ENCODE results near the gene CPTP.

CPTP gene

GRCh38 chr1:1343811-1344421 is 19.3 kb downstream of the CPTP start:
- DNase-seq (ENCODE audit: extremely low spot score), result no peak
- ChIA-PET CTCF (no interaction called here), POLR2A (no interaction called here)
- TF ChIP-seq CTCF (IDR thresholded peaks at IDR 0.05; ENCODE audit: control extremely low read depth, extremely low read depth, low read depth, missing control alignments), result no peak

GRCh38 chr1:1344655-1345361 is 20.2 kb downstream of the CPTP start:
- no peak for TF ChIP-seq CTCF (IDR thresholded peaks at IDR 0.05; ENCODE audit: control extremely low read depth, extremely low read depth, low read depth, missing control alignments)
- ChIA-PET POLR2A (no interaction called here), CTCF (interaction anchor here (1.0 kb wide), 1 partner anchor 8 kb away, joined by 3 read pairs; no protein-coding TSS in a partner anchor)
- DNase-seq (ENCODE audit: extremely low spot score), result no peak

- TF ChIP-seq CTCF (IDR thresholded peaks at IDR 0.05; ENCODE audit: control extremely low read depth, extremely low read depth, low read depth, missing control alignments), result no peak
- POLR2A ChIA-PET, result no interaction called here
- no peak for DNase-seq (ENCODE audit: extremely low spot score)
- CTCF ChIA-PET, result interaction anchor here (1.0 to 1.3 kb wide), 3 partner anchors 9 to 96 kb away, joined by 3 read pairs; no protein-coding TSS in a partner anchor
Measured at GRCh38 chr1:1345384-1345783, 20.8 kb downstream of the CPTP start.

GRCh38 chr1:1345860-1346500 is 21.4 kb downstream of the CPTP start:
- ChIA-PET CTCF (interaction anchor here (0.6 to 1.3 kb wide), 4 partner anchors 9 to 198 kb away, joined by 3 read pairs; no protein-coding TSS in a partner anchor), POLR2A (no interaction called here)

GRCh38 chr1:1346501-1346890 is 21.9 kb downstream of the CPTP start:
- POLR2A ChIA-PET, result no interaction called here
- CTCF ChIA-PET, result interaction anchor here (0.6 to 1.3 kb wide), 3 partner anchors 26 to 197 kb away, joined by 3 read pairs; no protein-coding TSS in a partner anchor
- DNase-seq (ENCODE audit: extremely low spot score), result no peak
- no peak for TF ChIP-seq CTCF (IDR thresholded peaks at IDR 0.05; ENCODE audit: control extremely low read depth, extremely low read depth, low read depth, missing control alignments)

More at GRCh38 chr1:1345860-1346500, 21.4 kb downstream of the CPTP start:
- no peak for TF ChIP-seq CTCF (IDR thresholded peaks at IDR 0.05; ENCODE audit: control extremely low read depth, extremely low read depth, low read depth, missing control alignments)
- no peak for DNase-seq (ENCODE audit: extremely low spot score)

GRCh38 chr1:1347026-1347595 is 22.5 kb downstream of the CPTP start:
- no peak for TF ChIP-seq CTCF (IDR thresholded peaks at IDR 0.05; ENCODE audit: control extremely low read depth, extremely low read depth, low read depth, missing control alignments)
- ChIA-PET CTCF (interaction anchor here (1.4 to 1.5 kb wide), 2 partner anchors 22 to 225 kb away, joined by 4 to 5 read pairs; no protein-coding TSS in a partner anchor), POLR2A (no interaction called here)
- DNase-seq (ENCODE audit: extremely low spot score), result no peak
